Prostate gland (tissue), 2 donors: ENCODE data around the gene ALOXE3.

ENCODE experiments used
- POLR2A ChIP-seq: fragments of 450-650 bp; IDR thresholded peaks from one replicate; pipeline ENCODE4 v1.6.1; 2016; ENCODE audit warnings: antibody characterized with exemption, mild to moderate bottlenecking
- POLR2AphosphoS5 ChIP-seq: sonication (generic); formaldehyde crosslinking; IDR thresholded peaks from one replicate; pipeline ENCODE4 v1.6.1; 2017; ENCODE audit warnings: antibody characterized with exemption
- TF ChIP-seq, protein P1 (sequence below), 4 experiments: fragments of 200-600 bp in 2 of 4; fragments of 450-650 bp in 2 of 4; sonication (generic) in 2 of 4; IDR thresholded peaks; 1 replicate in 3 of 4; 2 replicates in 1 of 4; pipeline ENCODE4 v1.5.1; 2016 to 2019; ENCODE audit warnings: antibody characterized with exemption in 4 of 4, mild to moderate bottlenecking in 2 of 4, moderate library complexity in 2 of 4

- TF ChIP-seq, protein P1, sequence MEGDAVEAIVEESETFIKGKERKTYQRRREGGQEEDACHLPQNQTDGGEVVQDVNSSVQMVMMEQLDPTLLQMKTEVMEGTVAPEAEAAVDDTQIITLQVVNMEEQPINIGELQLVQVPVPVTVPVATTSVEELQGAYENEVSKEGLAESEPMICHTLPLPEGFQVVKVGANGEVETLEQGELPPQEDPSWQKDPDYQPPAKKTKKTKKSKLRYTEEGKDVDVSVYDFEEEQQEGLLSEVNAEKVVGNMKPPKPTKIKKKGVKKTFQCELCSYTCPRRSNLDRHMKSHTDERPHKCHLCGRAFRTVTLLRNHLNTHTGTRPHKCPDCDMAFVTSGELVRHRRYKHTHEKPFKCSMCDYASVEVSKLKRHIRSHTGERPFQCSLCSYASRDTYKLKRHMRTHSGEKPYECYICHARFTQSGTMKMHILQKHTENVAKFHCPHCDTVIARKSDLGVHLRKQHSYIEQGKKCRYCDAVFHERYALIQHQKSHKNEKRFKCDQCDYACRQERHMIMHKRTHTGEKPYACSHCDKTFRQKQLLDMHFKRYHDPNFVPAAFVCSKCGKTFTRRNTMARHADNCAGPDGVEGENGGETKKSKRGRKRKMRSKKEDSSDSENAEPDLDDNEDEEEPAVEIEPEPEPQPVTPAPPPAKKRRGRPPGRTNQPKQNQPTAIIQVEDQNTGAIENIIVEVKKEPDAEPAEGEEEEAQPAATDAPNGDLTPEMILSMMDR (IDR thresholded peaks at IDR 0.05) = peak in 2 of 4 experiments; percentile 36 to 43
- TF ChIP-seq POLR2A = no peak
- no peak for TF ChIP-seq POLR2AphosphoS5
Measured at GRCh38 chr17:8120520-8121406, 2.4 kb upstream of the ALOXE3 start.
